Measurements from ENCODE around the gene CCT7. TPM values are rescaled to one million over a fixed set of nuclear protein-coding genes. Genes with fewer than 3 reads are reported as not detected.

Gene CCT7
- total and polyA plus RNA-seq, 2 of the 8 experiments (the other 6 are each of a cell fraction or from before 2014, with no cell fraction given), result 440 to 474 TPM

GRCh38 chr2:73210019-73210418 is 24.1 kb upstream of the CCT7 start:
- ChIA-PET CTCF (ENCODE audit: partially characterized antibody) (interaction anchor here (1.0 to 8.4 kb wide), 8 partner anchors 9 to 317 kb away, joined by 3 to 92 read pairs (median 4); partner anchors contain the start of gene ALMS1), POLR2A (ENCODE audit: partially characterized antibody) (interaction anchor here (2.4 to 6.2 kb wide), 2 partner anchors 24 to 33 kb away, joined by 8 to 39 read pairs; partner anchors contain the start of genes CCT7 and PRADC1)
- no peak overlapping the region for H4K5ac ChIP-seq (ENCODE audit: insufficient read length, low read depth, low read length)
- no peak overlapping the region for H2BK15ac ChIP-seq (ENCODE audit: low read length)
- no peak overlapping the region for H3K4ac ChIP-seq (replicated peaks; ENCODE audit: insufficient read length, low read depth, low read length)
- TF ChIP-seq NANOG (IDR thresholded peaks at IDR 0.05; ENCODE audit: insufficient read depth, low read depth, low read length, poor library complexity, severe bottlenecking) (no peak), CHD2 (IDR thresholded peaks at IDR 0.05; ENCODE audit: low read length) (no peak), E2F6 (IDR thresholded peaks at IDR 0.05) (no peak), HDAC2 (IDR thresholded peaks at IDR 0.05; ENCODE audit: borderline replicate concordance in 1 of 2, low read depth in 2 of 2, low read length in 2 of 2) (no peak), TAF1 (IDR thresholded peaks at IDR 0.05; ENCODE audit: low read depth, low read length) (no peak)
- FAIRE-seq, result no peak
- no peak overlapping the region for H3K23ac ChIP-seq (ENCODE audit: insufficient read length)
- H2BK5ac ChIP-seq (ENCODE audit: low read depth, low read length), result no peak overlapping the region
- peak overlapping the region; percentile 53; the same call in 1 of the 2 replicates for H4K8ac ChIP-seq (ENCODE audit: extremely low read depth, insufficient read depth, low read length)
- H4K91ac ChIP-seq (replicated peaks; ENCODE audit: insufficient read length, low read length), result no peak overlapping the region
- H3K79me1 ChIP-seq (ENCODE audit: low read depth, low read length), result no peaks in the 10 kb centered on the region
- H3K23me2 ChIP-seq (ENCODE audit: low read depth, low read length), result peaks cover 3% of the 10 kb centered on the region; the same call in 1 of the 2 replicates
- no peak overlapping the region for H2BK12ac ChIP-seq (ENCODE audit: low read depth, low read length)
- WGBS, 2 experiments (ENCODE audit: extremely low coverage in 1 of 2, insufficient coverage in 1 of 2, insufficient read length in 1 of 2, insufficient replicate concordance in 2 of 2, low coverage in 1 of 2, low lambda C conversion rate in 2 of 2, missing lambda C conversion rate in 1 of 2), result 82% methylated on average over 4 of the region's 4 CpGs; no CpG with 5 or more reads in 1 of the 2 experiments
- H3K27ac ChIP-seq (ENCODE audit: low read depth, low read length), result no peak overlapping the region
- H2BK120ac ChIP-seq (replicated peaks; ENCODE audit: low read depth, low read length), result no peak overlapping the region
- H3K4me2 ChIP-seq (ENCODE audit: insufficient read depth in 1 of 2, low read depth in 2 of 2, low read length in 2 of 2), result no peak overlapping the region
- H3K9ac ChIP-seq (replicated peaks in 1 of 4; ENCODE audit: extremely low read depth in 1 of 4, low read depth in 3 of 4, low read length in 3 of 4), result no peak overlapping the region
- no peak overlapping the region for H3K18ac ChIP-seq (ENCODE audit: extremely low read depth, low read length)
- H2AFZ ChIP-seq (ENCODE audit: low read length), result no peak overlapping the region
- no peaks in the 10 kb centered on the region for H3K36me3 ChIP-seq (ENCODE audit: control insufficient read depth in 2 of 4, insufficient read depth in 4 of 4, low read length in 3 of 4)
- no peak for DNase-seq (ENCODE audit: low read depth in 1 of 2, low spot score in 2 of 2)
- no peaks in the 10 kb centered on the region for H3K9me3 ChIP-seq (ENCODE audit: insufficient read depth in 2 of 2, low read depth in 1 of 2, low read length in 1 of 2)
- peaks cover 0 to 6% of the 10 kb centered on the region in 2 experiments; a peak in 2 of 4 replicates for H3K79me2 ChIP-seq (ENCODE audit: control insufficient read depth in 1 of 2, insufficient read depth in 2 of 2, low read length in 2 of 2)
- no peak overlapping the region for H2AK5ac ChIP-seq (ENCODE audit: low read depth, low read length)
- no peak overlapping the region for H2BK20ac ChIP-seq (ENCODE audit: low read length)
- no peak overlapping the region for H3K56ac ChIP-seq (replicated peaks; ENCODE audit: insufficient read length, low read depth, low read length)
- no peak overlapping the region for H3K14ac ChIP-seq (ENCODE audit: insufficient read length)
- no peak overlapping the region for H3K4me3 ChIP-seq (ENCODE audit: extremely low read depth in 1 of 4, insufficient read depth in 2 of 4, low read depth in 3 of 4, low read length in 4 of 4)
- no peaks in the 10 kb centered on the region for H4K20me1 ChIP-seq (replicated peaks in 1 of 2; ENCODE audit: control insufficient read depth in 1 of 2, insufficient read depth in 2 of 2, low read length in 2 of 2)
- peaks cover 0 to 3% (median under 1%) of the 10 kb centered on the region in 4 experiments; a peak in 2 of 7 replicates for H3K4me1 ChIP-seq (replicated peaks in 1 of 4; ENCODE audit: control insufficient read depth in 3 of 4, insufficient read depth in 4 of 4, low read length in 3 of 4)
- peaks cover 0 to 4% (median 2%) of the 10 kb centered on the region in 4 experiments; a peak in 1 of 7 replicates for H3K27me3 ChIP-seq (replicated peaks in 1 of 4; ENCODE audit: control insufficient read depth in 3 of 4, extremely low read depth in 1 of 4, insufficient read depth in 3 of 4, low read length in 3 of 4)

All from H1 (cell line).